HG03558 (cell line): Measurements from ENCODE around the gene WDR6.

Experiments
- ATAC-seq: cut with Tn5 transposase; IDR thresholded peaks from one replicate; pipeline ENCODE4 v1.9.1; 2021; ENCODE audit warnings: moderate number of reproducible peaks; ENCODE audit not compliant: unreplicated experiment; ENCODE audit errors: extremely low read depth

The WDR6 gene

DNA sequence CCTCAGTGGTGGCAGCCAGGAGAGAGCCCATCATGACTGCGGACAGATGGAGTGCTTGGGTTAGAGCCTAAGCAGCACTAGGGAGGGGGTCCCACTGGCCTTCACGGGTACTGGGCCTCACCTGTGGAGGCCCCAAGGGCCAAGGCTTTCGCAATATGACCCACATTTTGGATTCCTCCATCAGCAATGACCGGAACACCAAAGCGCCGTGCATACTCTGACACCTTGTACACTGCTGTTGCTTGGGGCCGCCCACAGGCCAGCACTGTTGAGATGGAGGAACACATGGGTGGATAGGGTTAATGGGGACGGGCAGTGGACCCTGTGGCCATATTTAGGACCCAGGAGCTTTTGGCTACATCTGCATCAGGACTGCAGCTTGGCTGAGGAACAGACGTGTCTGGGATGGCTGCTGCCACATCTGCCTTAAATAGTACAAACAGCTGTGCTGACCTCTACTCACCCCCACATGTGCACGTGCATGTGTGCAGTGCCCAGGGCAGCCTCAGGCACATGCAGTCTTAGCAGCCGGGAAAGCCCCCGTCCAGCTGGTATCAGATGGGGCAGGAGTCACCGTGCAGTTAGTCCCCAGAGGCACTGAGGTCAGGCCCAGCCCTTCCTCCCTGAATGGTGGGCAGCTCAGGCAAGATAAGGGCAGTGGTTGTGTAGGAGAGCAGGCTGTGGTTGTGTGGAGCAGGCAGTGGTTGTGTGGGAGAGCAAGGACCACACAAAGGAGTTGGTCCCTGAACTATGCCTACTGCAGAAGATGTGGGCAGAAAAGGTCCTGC, 18.0 kb downstream of the WDR6 start:
- no peak for ATAC-seq

DNA sequence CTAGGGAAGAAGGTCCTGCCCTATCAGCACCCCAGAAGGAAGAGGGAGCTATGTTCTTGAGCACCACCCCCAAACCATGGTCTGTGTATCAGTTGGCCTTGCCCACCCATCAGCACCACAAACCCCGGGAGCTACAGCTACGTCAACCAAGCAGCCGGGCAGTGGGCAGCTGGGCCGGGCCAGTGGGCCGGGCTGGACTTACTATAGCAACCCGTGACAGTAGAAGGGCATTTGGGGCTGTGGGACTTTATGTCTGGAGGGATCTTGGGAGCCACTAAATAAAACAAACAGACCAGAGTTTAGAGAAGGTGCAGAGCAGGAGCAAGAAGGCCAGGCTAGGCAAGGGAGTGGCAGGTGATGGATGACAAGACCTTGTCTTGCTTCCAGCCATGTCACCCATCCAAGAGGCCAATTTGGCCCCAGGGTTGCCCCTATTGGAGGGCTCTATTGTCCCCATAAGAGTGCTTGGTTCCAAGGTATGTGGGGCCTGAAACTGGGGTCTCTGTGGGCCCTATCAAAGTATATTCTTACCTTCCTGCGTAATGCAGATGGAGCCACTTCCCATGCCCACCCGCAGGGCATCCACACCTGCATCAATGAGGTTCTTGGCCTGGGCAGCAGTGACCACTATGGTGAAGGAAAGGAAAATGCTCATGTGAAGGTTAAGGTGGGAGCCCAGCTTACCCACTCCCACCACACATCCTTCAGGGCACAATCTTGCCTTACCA, 18.8 kb downstream of the WDR6 start:
- no peak for ATAC-seq

DNA sequence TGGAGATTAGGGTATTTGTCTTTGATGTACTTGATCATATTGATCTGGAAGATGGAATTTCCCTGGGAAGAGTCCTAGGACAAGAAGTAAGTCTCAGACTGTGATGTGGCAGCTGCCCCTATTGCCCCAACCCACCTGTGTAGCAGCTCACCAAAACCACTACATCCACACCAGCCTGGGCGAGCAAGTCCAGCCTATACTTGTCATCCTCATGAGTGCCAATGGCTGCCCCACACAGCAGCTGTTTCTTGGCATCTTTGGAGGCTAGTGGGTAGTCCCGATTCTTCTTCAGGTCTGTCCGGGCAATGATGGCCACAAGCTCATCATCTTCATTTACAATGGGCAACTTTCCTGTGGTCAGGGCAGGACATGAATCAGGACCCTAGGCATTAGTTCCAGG, 19.3 kb downstream of the WDR6 start:
- ATAC-seq = no peak

DNA sequence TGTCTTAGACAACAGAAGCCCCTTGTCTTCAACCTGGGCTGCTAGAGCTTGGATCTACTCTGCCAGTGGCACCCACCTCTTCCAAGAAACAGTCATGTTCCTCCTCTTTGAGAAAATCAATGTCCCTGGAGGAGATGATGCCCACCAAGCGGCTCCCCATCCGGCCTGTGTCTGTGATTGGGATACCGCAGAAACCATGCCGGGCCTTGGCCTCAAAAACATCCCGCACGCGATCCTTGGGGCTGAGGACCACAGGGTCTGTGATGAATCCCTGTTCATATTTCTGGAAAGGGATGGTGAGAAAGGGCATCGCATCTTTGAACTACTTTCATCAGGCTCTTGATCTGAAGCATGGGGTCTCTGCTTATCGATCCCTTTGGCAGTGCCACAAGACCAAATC, 20.4 kb downstream of the WDR6 start:
- no peak for ATAC-seq

DNA sequence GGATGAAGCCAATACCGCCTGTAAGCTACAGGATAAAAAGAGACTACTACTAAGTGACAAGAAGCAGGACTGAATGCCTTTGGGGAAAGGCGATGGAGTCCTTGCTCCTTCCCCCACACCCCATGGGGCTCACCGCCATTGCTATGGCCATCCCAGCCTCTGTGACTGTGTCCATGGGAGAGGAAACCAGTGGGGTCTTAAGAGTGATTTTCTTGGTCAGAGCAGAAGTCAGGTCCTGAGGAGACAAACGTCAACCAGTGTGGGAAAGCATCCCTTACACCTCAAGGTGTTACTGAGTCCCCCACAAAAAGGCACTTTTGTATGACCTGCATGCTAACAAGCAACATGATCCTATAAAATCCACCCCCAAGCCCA, 21.1 kb downstream of the WDR6 start:
- no peak for ATAC-seq

DNA sequence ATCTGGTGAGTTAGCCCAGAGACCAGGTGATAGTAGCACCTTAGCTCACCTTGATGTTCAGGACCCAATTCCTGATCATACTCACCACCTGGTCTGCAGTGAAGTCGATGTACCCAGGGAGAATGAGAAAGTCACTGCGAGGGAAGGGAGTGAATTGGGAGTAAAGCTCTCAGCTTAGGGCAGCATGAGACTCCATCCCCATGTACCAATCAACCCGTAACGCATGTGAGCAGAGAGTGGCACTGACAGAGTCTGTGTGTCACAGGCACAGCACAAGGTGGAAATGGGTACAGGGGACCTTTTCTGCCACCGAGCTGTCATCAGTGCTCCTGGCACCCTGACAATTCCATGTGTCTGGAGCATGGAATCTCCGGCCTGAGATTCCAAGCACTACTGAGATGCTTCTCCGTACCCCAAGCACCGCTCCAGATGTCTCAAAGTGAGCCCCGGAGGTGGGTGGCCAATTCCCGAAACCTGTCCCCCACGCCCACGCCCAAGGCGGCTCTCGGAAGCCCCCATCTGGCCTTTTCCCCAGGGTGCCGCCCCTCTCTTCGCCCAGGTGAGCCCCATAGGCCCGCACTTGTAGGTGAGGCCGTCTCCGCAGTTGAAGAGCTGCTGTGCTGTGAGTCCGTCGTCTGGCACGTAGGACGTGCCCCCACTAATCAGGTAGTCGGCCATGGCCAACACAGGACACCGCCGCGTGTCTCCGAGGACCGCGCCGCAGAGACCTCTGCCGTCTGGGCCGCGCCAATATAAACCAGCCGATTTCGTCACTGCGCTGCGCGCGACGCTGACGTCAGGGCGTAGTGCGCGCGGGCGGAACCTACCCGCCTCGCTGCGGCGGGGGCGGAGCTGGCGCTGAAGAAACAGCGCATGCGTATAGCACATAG, 21.7 kb downstream of the WDR6 start, which contains the start of gene IMPDH2:
IMPDH2 (minus strand) TSS at position 726 of the 890 bp plus-strand sequence; CDS start at position 678, 48 bp downstream.
- ATAC-seq = peak; percentile 40

DNA sequence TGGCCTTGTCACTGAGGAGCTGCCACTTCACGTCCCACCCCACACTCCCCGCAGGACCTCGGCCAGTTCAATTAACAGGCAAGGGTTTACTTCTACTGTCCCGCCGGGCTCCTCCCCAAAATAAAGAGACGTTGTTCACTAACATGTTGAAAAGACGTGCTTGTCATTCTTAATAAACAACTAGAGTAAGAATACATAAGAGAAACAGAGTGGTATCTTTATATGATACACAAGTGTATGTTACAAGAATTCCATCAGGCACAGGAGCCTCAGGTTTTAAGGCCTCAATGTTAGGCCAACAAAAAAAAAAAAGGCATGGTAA, 22.3 kb downstream of the WDR6 start:
- ATAC-seq = no peak

DNA sequence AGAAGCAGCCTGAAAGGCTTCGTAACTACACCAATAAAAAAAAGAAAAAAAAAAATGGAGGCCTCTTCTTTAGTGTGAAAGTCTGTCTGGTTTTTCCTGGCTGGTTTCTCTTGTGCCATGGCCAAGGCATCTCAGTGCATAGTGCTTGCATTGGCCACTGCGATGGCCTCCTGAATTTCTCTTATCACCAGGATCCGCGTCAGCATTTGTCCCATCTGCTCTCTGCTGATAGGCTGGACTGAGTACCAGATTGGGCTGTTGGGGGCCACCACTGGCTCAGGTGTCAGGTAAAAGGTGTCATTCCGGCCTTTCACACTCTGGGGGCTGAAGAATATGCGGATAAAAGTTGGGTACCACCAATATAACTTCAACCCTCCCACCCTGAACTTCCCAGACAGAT, 23.1 kb downstream of the WDR6 start:
- no peak for ATAC-seq

DNA sequence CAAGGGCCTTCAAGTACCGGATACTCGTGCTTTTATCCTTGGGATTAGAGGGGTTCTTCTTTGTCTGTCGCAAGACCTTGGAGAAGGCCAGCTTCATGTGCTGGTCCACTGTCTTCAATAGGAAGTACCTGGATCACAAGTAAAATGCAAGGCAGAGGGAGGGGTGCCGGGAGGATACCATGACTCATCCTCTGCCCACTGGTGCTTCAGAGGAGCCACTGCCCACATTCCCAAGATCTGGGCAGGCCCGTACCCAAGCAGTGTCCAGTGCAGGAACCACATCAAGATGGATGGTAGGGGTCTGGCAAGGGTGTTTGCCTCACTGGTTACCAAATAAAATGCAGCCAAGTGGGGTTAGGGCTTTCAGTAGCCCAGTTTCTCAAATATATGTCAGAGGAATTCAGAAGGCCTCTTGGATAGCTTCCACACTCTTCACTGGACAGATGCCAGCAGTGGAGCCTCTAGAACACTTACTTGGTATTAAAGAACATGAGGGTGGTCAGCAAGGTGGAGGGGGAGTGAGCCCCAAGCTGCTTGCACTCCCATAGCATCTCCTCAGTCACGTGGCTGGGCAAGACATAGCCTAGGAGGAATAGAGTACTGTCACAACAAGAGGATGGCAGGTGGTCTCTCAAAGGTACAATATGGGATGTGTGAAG, 25.6 kb downstream of the WDR6 start:
- no peak for ATAC-seq

DNA sequence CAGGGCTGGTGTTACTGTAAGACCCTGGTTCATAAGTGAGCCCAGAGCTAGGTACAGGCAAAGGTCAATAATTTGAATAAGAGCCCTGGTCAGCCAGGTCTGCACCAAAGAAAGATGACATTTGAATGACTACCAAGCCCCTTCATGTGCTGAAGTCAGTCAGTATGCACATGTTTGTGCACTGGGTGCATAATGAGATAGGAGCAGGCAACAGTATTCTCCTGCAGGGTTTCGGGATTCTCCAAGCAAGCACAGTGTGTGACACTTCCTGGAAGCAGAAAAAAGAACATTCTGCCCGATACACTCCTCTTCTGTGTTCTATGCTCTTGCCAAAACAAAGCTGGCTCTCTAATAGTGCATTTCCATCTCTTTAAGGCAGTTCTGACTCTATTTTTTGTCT, 27.5 kb downstream of the WDR6 start:
- ATAC-seq = no peak

DNA sequence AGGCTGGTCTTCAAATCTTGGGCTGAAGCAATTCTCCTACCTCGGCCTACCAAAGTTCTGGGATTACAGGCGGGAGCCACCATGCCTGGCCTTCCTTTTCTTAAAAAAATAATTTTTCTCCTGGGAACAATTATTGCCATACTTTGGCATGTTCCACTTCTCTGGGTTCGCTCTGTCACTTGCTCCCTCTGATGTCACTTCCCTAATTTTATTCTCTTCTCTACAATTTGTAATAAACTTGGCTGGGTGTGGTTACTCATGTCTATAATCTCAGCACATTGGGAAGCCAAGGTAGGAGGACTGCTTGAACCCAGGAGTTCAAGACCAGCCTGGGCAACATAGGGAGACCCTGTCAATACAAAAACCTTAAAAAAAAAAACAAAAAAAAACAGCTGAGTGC, 28.1 kb downstream of the WDR6 start:
- ATAC-seq = no peak

DNA sequence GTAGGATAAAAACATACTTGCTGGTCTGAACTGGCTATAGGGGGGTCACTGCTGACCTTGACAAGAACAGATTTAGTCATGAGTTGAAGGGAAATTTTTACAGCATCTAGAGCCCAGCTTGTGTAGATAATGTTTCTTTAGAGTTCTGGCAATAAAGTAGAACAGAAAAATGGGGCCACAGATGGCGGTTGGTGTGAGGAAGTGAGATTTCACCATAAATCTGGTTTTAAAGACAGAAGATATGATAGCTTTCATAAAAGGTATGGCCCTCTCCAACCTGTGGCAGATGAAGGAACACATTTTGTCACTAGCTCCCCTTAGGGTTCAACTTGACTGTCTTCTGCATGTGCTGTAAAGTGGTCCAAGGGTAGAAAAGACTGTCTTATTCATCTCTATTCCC, 46.4 kb downstream of the WDR6 start:
- ATAC-seq = no peak

DNA sequence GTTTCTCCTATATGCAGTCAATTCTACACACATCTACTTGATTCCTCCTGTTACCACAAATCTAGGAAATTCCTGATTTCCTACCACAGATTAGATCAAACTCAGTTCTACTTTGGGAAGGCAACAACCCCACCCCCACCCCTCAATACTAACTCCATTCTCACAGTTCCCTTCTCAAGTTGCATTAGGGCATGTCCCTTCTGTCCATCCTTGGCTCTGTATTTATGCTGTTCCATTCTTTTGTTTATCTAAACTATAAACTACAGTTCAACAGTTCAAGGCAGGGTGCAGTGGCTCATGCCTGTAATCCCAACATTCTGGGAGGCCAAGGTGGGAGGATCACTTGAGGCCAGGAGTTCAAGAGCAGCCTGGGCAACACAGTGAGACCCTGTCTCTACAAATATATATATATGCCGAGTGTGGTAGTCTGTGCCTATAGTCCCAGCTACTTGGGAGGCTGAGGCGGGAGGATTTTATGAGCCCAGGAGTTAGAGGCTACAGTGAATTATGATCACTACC, 47.2 kb downstream of the WDR6 start:
- ATAC-seq = no peak

DNA sequence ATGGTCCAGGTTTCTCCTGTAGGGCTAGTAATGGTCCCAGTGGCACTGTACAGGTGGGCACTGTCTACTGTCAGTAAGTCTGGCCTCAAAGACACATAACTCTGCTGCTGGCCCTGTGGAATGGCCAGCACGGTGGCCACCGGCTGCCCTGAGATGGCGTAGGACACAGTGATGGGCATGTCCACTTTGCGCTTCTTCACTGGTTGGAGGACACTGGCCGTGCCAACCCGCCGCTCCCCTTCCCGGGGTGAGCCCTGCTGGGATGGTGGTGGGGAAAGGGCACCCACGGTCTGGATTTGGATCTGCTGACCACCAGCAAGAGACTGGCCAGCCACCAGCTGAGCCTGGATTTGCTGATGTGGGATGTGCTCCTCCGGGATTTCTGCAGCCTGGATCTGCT, 50.1 kb downstream of the WDR6 start:
- ATAC-seq = no peak

DNA sequence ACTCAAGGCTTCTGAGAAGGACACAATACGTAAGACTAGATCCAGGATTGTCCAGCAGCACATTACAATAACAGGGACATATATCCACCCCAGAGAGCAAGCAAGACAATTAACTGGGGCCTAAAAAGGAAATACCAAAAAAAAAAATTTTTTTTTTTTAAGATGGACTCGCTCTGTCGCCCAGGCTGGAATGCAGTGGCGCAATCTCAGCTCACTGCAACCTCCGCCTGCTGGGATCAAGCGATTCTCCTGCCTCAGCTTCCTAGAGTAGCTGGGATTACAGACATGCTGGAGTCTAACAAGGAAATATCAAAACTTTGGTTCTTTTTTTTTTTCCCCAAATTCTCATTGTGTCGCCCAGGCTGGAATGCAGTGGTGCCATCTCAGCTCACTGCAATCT, 50.8 kb downstream of the WDR6 start:
- no peak for ATAC-seq
